ENCODE measurements around the gene MRNIP. TPM values are rescaled to one million over a fixed set of nuclear protein-coding genes. Genes with fewer than 3 reads are reported as not detected.
"Not testable (repeated sequence)": the region's sequence is repeated elsewhere in the genome, so short reads cannot be mapped to it uniquely, and the experiment has no call there.

MRNIP gene
- total and polyA plus RNA-seq, 8 donors: 8.0 to 46.0 (median 27.1) TPM

- Histone ChIP-seq H3K4me3 (no peak overlapping the region), H3K36me3 (peaks cover 41 to 97% (median 82%) of the 10 kb centered on the region in 4 donors), H3K9me3 (no peaks in the 10 kb centered on the region), H3K27ac (peak overlapping the region in 1 of 5 donors; percentile 4), H3K27me3 (no peaks in the 10 kb centered on the region), H3K4me1 (peaks cover 7 to 26% (median 16%) of the 10 kb centered on the region in 4 donors)
- intact Hi-C loops (cut with DNase I; ENCODE audit: low total_unique reads): no loop called here
- DNase-seq: peak in 1 of 2 donors; percentile 51
- TF ChIP-seq POLR2AphosphoS5 (IDR thresholded peaks at IDR 0.05) (peak in 1 of 3 donors; percentile 12), POLR2A (IDR thresholded peaks at IDR 0.05) (no peak), EP300 (IDR thresholded peaks at IDR 0.05) (no peak), CTCF (IDR thresholded peaks at IDR 0.05) (no peak)
- WGBS, 5 donors: 60 to 81% (median 72%) methylated on average over 16 of the region's 16 CpGs
These were observed 19.0 kb downstream of the MRNIP start for GRCh38 chr5:179839328-179840256.

GRCh38 chr5:179837076-179838011 is 21.3 kb downstream of the MRNIP start:
- 78 to 87% (median 83%) methylated on average over 10 to 15 of the region's 15 CpGs for WGBS, 5 donors
- no peak overlapping the region for H3K4me3 ChIP-seq
- H3K27me3 ChIP-seq: no peaks in the 10 kb centered on the region
- peak overlapping the region in 4 of 5 donors; percentile 34 to 72 (median 66) for H3K27ac ChIP-seq
- TF ChIP-seq POLR2AphosphoS5 (IDR thresholded peaks at IDR 0.05) (peak in 1 of 3 donors; percentile 10), EP300 (IDR thresholded peaks at IDR 0.05) (no peak)
- H3K36me3 ChIP-seq: peaks cover 60 to 97% (median 88%) of the 10 kb centered on the region in 4 donors
- DNase-seq: no peak
- intact Hi-C loops (cut with DNase I; ENCODE audit: low total_unique reads): no loop called here
- peaks cover 7 to 39% (median 17%) of the 10 kb centered on the region in 4 donors for H3K4me1 ChIP-seq
- no peaks in the 10 kb centered on the region for H3K9me3 ChIP-seq

GRCh38 chr5:179836225-179837019 is 22.2 kb downstream of the MRNIP start:
- Histone ChIP-seq H3K9me3 (no peaks in the 10 kb centered on the region), H3K27ac (peak overlapping the region in 4 of 5 donors; percentile 34 to 72 (median 66)), H3K4me1 (peaks cover 7 to 48% (median 19%) of the 10 kb centered on the region in 4 donors), H3K27me3 (no peaks in the 10 kb centered on the region), H3K36me3 (peaks cover 69 to 97% (median 93%) of the 10 kb centered on the region in 4 donors), H3K4me3 (no peak overlapping the region)
- TF ChIP-seq POLR2A (IDR thresholded peaks at IDR 0.05) (no peak), EP300 (IDR thresholded peaks at IDR 0.05) (no peak), POLR2AphosphoS5 (IDR thresholded peaks at IDR 0.05) (peak in 1 of 3 donors; percentile 81), CTCF (IDR thresholded peaks at IDR 0.05) (peak in 1 of 7 experiments; percentile 7)
- 72 to 81% (median 76%) methylated on average over 15 to 19 of the region's 19 CpGs for WGBS, 5 donors
- peak in 1 of 2 donors; percentile 78 for DNase-seq
- intact Hi-C loops (cut with DNase I; ENCODE audit: low total_unique reads): no loop called here

GRCh38 chr5:179834871-179835270 is 23.7 kb downstream of the MRNIP start:
- 90 to 96% (median 94%) methylated on average over 2 to 23 of the region's 28 CpGs for WGBS, 5 donors
- H3K4me3 ChIP-seq; intact Hi-C loops (cut with DNase I; ENCODE audit: low total_unique reads); H3K9me3 ChIP-seq; H3K27ac ChIP-seq; H3K27me3 ChIP-seq; DNase-seq: not testable (repeated sequence)
- Histone ChIP-seq H3K4me1 (peaks cover 7 to 62% (median 22%) of the 10 kb centered on the region in 4 donors), H3K36me3 (peaks cover 85 to 97% (median 93%) of the 10 kb centered on the region in 4 donors)
